ENCODE measurements around the gene TAOK1.

DNA sequence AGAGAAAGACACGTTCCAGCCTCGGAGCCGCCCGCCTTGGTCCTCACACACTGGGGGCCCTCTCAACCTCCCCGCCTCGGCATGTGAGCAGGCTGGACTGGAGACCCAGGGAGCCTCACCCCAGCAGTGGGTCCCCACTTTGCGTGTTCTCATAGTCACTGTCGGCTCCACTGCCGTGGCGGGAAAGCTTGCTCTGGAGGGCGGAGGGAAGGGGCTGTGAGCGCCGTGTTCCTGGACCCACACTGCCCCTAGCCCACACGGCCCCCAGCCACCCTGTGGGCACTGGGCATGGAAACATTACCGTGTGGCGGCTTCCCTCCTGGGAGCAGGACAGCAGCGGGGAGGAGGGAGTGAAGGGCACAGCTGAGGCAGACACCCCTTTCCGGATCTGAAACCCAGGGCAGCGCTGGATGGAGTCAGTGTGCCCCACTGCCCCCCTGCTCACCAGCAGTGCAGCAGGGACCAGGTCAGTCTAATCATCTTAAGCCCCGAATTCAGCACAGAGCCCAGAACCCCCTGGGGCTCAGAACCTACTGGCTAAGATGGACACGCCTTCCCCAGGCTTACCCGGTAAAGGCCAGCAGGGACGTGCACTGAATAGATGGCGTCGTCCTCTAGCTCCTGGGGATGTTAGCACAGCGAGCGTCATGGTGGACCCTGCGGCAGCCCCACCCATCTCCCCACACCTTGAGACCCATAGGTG lies 185.5 kb downstream of the TAOK1 start:
- TF ChIP-seq CTCF (IDR thresholded peaks at IDR 0.05) (no peak), POLR2A (IDR thresholded peaks at IDR 0.05) (no peak)
